HG03520 (cell line): ENCODE data around the gene SLIT1.

Experiments used
- ATAC-seq: cut with Tn5 transposase; IDR thresholded peaks from one replicate; pipeline ENCODE4 v1.9.1; 2021; ENCODE audit warnings: mild to moderate bottlenecking, moderate library complexity; ENCODE audit not compliant: unreplicated experiment

SLIT1 gene

GRCh38 chr10:96987141-96987841 lies 198.5 kb downstream of the SLIT1 start:
- no peak for ATAC-seq

- ATAC-seq, result no peak
Measured at GRCh38 chr10:96986200-96986856, 199.4 kb downstream of the SLIT1 start.

GRCh38 chr10:96984541-96985131 lies 201.1 kb downstream of the SLIT1 start:
- ATAC-seq, result no peak

- no peak for ATAC-seq
Measured at GRCh38 chr10:96982149-96982930, 203.4 kb downstream of the SLIT1 start.

DNA sequence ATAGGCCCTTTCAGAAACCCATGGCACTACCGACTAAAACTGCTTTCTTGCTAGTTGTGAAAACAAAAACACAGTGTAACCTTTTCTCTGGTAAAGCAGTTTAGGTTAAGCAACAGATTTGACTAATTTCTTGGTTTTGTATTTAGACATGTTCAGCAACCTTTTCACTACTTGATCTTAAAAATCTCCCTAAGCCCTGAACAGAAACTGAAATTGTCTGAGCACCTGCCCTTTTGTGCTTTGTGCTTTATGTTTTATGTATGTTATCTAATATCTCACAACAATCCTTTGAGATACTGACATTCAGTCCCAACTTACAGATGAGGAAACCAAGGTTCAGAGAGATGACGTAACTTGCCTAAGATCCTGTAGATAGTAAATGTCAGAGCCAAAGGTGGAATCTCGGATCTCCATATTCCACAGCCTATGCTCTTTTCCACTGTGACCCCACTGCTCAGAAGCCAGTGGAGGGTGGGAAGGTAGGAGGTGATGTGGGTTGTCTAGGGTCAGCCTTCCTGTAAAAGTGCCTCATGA lies 207.1 kb downstream of the SLIT1 start:
- ATAC-seq, result peak; percentile 78

- no peak for ATAC-seq
Measured at GRCh38 chr10:96975136-96975535, 210.6 kb downstream of the SLIT1 start.

GRCh38 chr10:96973809-96974747 lies 211.7 kb downstream of the SLIT1 start:
- no peak for ATAC-seq

- no peak for ATAC-seq
Measured at GRCh38 chr10:96972264-96972663, 213.5 kb downstream of the SLIT1 start.

DNA sequence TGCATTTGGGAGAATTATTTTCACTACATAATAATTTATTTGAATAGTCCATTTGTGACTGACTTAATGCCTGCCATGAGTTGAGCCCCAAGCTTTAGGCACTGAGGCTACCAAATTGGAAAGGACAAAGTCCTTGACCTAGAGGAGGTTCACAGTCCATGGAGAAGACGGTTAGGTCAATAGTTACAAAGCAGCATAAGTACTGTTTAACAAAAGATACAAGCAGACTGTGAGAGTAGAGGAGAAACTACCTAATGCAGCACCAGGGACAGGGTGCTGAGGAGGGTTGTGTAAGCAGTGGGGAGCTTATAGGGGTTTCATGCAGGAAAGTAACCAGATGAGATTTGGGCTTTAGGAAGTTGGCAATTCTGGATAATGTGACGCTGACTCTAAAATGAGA lies 214.4 kb downstream of the SLIT1 start:
- no peak for ATAC-seq

DNA sequence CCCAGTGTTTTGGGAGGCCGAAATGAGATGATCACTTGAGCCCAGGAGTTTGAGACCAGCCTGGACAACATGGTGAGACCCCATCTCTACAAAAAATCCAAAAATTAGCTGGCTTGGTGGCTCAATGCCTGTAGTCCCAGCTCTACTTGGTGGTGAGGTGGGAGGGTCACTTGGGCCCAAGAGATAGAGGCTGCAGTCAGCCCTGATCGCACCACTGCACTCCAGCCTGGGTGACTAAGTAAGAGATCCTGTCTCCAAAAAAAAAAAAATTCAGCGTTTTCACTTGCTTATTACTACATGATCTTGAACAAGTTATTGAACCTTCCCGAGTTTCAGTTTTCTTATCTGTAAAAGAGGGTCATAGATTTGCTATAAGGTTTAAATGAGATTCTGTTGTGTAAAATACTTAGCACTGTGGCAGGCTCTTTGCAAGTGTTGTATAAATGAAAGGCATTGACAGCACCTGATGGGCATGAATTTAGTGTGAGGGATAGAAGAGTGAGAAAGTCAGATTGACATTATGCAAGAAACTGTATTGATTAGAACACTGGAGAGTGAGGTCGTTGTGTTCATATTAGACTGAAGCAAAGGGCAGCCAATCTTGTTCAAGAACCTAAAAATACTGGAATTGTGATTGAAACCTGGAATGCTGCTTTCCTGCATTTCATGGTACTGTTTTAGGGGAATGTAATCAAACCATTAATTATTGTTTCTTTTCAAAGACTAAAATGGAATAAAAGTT lies 216.9 kb downstream of the SLIT1 start:
- no peak for ATAC-seq

DNA sequence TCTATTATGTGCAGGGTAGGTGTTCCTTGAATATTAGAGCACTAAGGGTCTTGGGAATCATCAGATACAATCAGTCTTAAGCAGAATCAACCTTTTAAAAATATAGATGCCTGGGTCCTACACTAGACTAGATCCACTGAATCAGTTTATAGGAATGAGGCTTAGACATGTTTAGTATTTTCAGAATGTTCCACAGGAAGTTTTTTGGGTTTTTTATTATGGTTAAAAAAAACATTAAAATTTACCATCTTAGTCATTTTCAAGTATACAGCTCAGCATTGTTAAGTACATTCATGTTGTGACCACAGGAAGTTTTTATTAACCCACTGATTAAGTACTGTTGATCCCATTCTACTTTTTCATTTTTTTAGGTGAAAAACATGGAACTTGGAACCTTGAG lies 217.9 kb downstream of the SLIT1 start:
- ATAC-seq, result no peak

GRCh38 chr10:96964131-96964530 lies 221.6 kb downstream of the SLIT1 start:
- ATAC-seq, result no peak

- no peak for ATAC-seq
Measured at GRCh38 chr10:96960872-96961271, 224.9 kb downstream of the SLIT1 start.

GRCh38 chr10:96959733-96960132 lies 226.0 kb downstream of the SLIT1 start:
- ATAC-seq, result no peak

- ATAC-seq, result no peak
Measured at GRCh38 chr10:96958071-96958470, 227.7 kb downstream of the SLIT1 start.

DNA sequence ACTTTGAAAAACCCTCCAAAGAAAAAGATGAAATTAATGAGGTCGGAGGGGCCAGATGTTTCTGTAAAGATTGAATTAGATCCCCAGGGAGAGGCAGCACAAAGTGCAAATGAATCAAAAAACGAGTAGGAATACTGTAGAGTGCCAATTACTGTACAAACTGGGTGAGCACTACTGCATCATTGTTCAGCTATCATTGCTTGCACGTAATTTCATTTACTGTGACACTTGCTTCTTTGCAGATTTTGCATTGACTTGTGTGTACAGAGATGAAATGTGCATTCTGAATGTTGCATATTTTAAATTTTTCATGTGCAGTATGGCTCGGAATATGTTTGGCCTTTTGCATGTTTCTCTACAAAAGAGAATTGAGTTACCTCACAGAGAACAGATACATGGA lies 230.0 kb downstream of the SLIT1 start:
- ATAC-seq, result no peak

DNA sequence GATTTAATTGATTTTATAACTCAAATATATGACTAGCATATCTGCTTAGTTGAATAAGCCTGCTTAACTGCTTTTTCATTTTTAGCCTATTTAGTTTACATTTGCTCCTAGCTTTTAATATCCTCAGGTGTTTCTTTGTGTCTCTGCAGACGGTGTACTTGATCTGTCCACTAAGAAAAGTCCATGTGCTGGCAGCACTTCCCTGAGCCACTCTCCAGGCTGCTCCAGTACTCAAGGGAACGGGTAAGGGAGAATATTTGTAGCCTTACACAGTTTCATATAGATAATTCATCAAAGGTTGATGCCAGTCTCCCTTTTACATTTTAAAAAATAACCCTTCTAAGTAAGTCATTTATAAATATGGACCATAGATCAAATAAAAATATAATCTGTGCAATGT lies 233.8 kb downstream of the SLIT1 start:
- ATAC-seq, result no peak

- no peak for ATAC-seq
Measured at GRCh38 chr10:96949039-96949683, 236.6 kb downstream of the SLIT1 start.
